Uterus (tissue), 2 donors: Measurements from ENCODE around the gene NKX1-1.

Source experiments
- CTCF ChIP-seq, 4 experiments: fragments of 200-600 bp in 2 of 4; fragments of 450-650 bp in 2 of 4; sonication (generic) in 2 of 4; IDR thresholded peaks; one replicate each; pipeline ENCODE4 v1.5.1; 2016 to 2019; ENCODE audit warnings: antibody characterized with exemption in 4 of 4, mild to moderate bottlenecking in 2 of 4, moderate library complexity in 1 of 4
- POLR2A ChIP-seq, 2 donors: fragments of 450-650 bp; IDR thresholded peaks; one replicate each; pipeline ENCODE4 v1.6.1; 2016; ENCODE audit warnings: antibody characterized with exemption in 2 of 2, mild to moderate bottlenecking in 1 of 2, moderate library complexity in 1 of 2

- TF ChIP-seq POLR2A (IDR thresholded peaks at IDR 0.05) (no peak), CTCF (IDR thresholded peaks at IDR 0.05) (no peak)
These were observed 25.7 kb downstream of the NKX1-1 start for GRCh38 chr4:1380368-1381151.
